ENCODE measurements around the gene VPS51. TPM values are rescaled to one million over a fixed set of nuclear protein-coding genes. Genes with fewer than 3 reads are reported as not detected.
A peak's percentile ranks its signal among the peaks of the same experiment; 100 is the strongest.

The VPS51 gene
- total and polyA plus RNA-seq, 11 donors: 78.4 to 165 (median 101) TPM

GRCh38 chr11:65134952-65135632 is 39.1 kb downstream of the VPS51 start:
- peak overlapping the region; percentile 63 to 98 (median 89) for H3K4me3 ChIP-seq
- DNase-seq (peak; percentile 90 to 95 (median 91)), ATAC-seq (peak; percentile 89 to 95 (median 91))
- WGBS, 4 donors: 3 to 6% (median 4%) methylated on average over 24 of the region's 24 CpGs
- TF ChIP-seq POLR2A (IDR thresholded peaks at IDR 0.05) (peak in 1 of 2 donors; percentile 63), CTCF (IDR thresholded peaks at IDR 0.05) (no peak)
- intact Hi-C loops (cut with DNase I): loop anchor here in 7 of 10 donors (2.0 to 5.0 kb wide), 3 partner anchors 37 to 47 kb away; partner anchors contain the start of genes CAPN1 (in 6 of the 7) and SPDYC (in 1 of the 7)
- peaks cover 0 to 34% (median 26%) of the 10 kb centered on the region in 12 donors for H3K4me1 ChIP-seq
- peaks cover 0 to 30% (median 28%) of the 10 kb centered on the region in 9 donors for H3K36me3 ChIP-seq
- H3K27ac ChIP-seq: peak overlapping the region; percentile 94 to 99 (median 98)
- no peaks in the 10 kb centered on the region for H3K9me3 ChIP-seq
- H3K27me3 ChIP-seq: no peaks in the 10 kb centered on the region

- H3K27me3 ChIP-seq: no peaks in the 10 kb centered on the region
- peak overlapping the region; percentile 63 to 98 (median 89) for H3K4me3 ChIP-seq
- ATAC-seq (no peak), DNase-seq (no peak)
- intact Hi-C loops (cut with DNase I): loop anchor here in 7 of 10 donors (2.0 to 5.0 kb wide), 3 partner anchors 37 to 47 kb away; partner anchors contain the start of genes CAPN1 (in 6 of the 7) and SPDYC (in 1 of the 7)
- TF ChIP-seq CTCF (IDR thresholded peaks at IDR 0.05) (no peak), POLR2A (IDR thresholded peaks at IDR 0.05) (no peak)
- WGBS, 4 donors: 56 to 65% (median 60%) methylated on average over 11 of the region's 11 CpGs
- peak overlapping the region; percentile 94 to 99 (median 98) for H3K27ac ChIP-seq
- no peaks in the 10 kb centered on the region for H3K9me3 ChIP-seq
- H3K4me1 ChIP-seq: peaks cover 0 to 34% (median 26%) of the 10 kb centered on the region in 12 donors
- peaks cover 0 to 24% (median 22%) of the 10 kb centered on the region in 9 donors for H3K36me3 ChIP-seq
Observed at GRCh38 chr11:65135633-65136145, 39.7 kb downstream of the VPS51 start.

GRCh38 chr11:65136515-65137096 is 40.6 kb downstream of the VPS51 start:
- TF ChIP-seq CTCF (IDR thresholded peaks at IDR 0.05) (no peak), POLR2A (IDR thresholded peaks at IDR 0.05) (no peak)
- Histone ChIP-seq H3K4me3 (no peak overlapping the region), H3K36me3 (peaks cover 0 to 15% (median 13%) of the 10 kb centered on the region in 9 donors), H3K27me3 (no peaks in the 10 kb centered on the region), H3K4me1 (peaks cover 0 to 34% (median 26%) of the 10 kb centered on the region in 12 donors), H3K9me3 (no peaks in the 10 kb centered on the region), H3K27ac (no peak overlapping the region)
- intact Hi-C loops (cut with DNase I): loop anchor here in 5 of 10 donors (5.0 kb wide), 2 partner anchors 36 to 46 kb away; partner anchors contain the start of genes CAPN1 (in 4 of the 5) and SPDYC (in 1 of the 5)
- DNase-seq: no peak
- WGBS, 4 donors: 91 to 93% (median 91%) methylated on average over 15 of the region's 15 CpGs
- ATAC-seq: no peak
